GM19025 (cell line): ENCODE measurements around the gene PLXNA4.

Experiments
- ATAC-seq: cut with Tn5 transposase; IDR thresholded peaks from one replicate; pipeline ENCODE4 v1.9.1; 2021; ENCODE audit warnings: mild to moderate bottlenecking, low read depth, moderate library complexity; ENCODE audit not compliant: unreplicated experiment

The PLXNA4 gene

DNA sequence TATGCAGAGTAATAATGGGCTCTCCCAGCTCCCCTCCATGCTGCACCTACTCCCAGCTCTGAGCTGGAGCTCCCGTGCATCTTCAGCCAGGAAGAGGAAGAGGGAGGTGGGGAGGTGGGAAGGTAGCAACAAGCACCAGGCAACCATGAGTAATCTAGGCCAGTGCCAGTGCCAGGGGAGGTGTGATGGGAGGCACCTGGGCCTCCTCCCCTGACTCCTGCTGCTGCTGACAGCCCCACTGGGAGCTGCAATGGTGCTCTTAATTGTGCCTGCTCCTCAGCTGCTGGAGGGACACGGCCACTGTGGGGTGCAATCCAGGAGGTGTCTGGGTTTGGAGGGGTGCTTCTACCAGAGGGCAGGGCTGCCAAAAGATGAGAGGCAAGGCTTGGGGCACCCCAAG is 243.0 kb downstream of the PLXNA4 start:
- ATAC-seq = no peak

DNA sequence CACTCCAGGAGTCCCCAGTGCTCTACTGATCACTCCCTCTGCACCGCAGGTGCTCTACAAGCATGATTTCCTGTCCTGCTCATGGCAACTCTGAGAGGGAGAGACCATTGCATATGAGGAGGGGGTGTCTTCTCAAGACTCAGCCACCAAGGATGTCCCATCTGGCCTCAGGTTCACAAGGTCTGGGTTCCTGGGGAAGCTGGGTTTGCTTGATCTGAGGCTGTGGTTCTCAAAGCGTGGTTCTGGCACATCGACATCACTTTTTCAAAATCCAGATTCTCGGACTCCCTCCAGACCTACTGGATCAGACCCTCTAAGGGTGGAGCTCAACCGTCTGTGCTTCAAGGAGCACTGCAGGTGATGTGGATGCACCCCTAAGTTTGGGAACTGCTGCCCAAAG is 247.5 kb downstream of the PLXNA4 start:
- no peak for ATAC-seq

DNA sequence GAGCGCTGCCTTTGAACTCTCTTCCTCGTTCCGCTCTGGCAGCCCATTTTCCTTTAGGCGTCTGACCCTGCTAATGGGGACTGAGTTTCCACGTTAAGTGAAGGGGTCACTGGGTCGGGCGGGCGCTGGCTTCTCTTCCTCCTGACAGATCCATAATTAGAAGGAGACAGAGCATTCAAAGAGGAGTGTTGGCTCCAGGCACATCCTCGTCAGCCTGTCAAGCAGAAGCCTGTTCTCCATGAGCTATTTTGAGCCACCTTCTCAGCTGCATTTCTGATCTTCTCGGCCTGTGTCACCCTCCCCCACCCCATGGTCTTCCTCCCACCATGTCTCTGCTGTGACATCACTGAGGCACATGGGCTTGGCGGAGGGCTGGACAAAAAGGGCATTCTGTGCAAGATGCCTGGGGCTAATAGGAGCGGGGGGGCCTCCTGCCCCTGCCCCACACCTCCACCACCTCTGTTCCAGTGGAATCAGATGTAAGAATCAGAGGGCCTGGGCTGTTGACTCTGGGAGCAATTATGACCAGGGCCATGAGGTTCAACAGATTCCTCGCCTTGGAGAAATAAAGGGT is 248.1 kb downstream of the PLXNA4 start:
- ATAC-seq = no peak

DNA sequence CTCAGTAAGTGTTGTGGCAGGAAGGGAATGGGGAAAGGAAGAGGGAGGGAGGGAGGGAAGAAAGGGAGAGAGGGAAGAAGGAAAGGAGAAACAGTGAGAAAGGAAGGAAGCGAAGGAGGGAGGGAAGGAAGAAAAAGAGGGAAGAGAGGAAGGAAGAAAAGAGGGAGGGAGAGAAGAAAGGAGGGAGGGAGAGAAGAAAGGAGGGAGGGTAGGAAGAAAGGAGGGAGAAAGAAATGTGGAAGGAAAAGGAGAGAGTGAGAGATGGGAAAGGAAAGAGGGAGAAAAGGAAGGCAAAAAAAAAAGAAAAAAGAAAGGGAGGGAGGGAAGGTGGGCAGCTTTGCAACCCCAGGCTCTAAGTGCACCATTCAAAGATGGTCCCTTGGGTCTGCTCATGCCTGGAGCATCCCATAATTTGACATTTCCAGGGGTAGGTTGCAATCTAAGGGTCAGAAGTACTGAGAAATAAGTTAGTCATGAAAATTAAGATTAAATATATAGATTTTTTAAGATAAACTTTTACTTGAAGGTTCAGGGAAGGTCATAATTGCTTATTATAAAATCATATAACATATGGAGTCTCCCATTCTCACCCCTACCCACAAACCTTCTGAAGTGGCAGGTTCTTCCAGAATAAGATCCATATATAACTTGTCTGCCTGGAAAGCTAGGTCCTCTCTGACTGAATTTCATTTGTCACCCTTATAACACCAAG is 249.2 kb downstream of the PLXNA4 start:
- no peak for ATAC-seq

DNA sequence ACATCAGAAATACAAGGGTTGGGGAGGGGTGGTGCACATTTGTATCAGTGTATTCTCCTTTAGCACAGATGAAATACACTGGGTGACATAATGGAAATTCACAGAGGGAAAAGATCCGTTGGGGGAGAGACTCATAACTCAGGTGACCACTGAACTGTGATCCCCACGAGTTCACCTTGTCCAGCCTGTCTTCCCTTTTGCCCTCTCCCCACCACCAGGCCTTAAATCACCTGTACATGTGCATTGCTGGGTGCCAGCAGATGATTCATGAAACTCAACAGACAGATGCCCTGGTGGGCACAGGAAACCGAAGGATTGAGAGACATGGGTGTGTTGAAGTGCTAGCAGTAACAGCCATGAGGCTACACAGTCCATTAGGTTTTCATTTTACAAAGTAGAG is 253.3 kb downstream of the PLXNA4 start:
- ATAC-seq = no peak

DNA sequence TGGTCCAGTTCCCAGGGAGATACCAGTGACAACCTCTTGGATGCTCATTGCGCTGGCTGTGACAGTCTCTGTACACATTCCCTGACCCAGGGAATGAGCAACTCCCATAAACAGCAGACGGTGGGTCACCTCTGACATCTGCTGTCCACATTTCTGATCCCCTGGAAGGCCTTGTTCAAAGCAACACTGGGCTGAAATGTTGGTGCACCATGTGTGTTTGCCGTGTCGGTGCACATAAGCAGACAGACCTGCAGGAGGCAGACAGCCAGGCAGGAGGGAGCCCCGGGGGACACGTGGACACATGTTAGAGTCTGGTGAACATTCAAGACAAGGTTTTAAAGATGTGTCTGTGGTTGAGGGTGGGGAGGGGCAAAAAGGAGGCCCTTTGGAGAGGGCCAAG is 254.9 kb downstream of the PLXNA4 start:
- no peak for ATAC-seq

DNA sequence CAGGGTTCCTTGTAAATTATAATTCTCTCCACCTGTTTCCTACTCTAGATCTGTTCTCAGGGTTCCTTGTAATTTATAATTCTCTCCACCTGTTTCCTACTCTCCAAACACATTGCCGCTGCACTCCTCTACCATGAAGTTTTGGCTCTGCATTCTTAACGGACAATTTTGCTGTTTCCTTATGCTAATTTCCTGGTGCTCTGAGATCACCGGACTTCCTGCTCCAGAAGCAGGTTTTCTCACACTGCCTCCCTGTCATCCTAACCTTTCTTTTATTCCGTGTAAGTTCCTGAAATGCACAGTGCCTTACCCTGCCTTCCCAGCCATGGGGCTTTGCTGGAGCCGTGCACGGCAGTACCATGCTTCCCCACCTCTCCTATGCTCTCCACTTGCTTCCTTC is 256.8 kb downstream of the PLXNA4 start:
- no peak for ATAC-seq

DNA sequence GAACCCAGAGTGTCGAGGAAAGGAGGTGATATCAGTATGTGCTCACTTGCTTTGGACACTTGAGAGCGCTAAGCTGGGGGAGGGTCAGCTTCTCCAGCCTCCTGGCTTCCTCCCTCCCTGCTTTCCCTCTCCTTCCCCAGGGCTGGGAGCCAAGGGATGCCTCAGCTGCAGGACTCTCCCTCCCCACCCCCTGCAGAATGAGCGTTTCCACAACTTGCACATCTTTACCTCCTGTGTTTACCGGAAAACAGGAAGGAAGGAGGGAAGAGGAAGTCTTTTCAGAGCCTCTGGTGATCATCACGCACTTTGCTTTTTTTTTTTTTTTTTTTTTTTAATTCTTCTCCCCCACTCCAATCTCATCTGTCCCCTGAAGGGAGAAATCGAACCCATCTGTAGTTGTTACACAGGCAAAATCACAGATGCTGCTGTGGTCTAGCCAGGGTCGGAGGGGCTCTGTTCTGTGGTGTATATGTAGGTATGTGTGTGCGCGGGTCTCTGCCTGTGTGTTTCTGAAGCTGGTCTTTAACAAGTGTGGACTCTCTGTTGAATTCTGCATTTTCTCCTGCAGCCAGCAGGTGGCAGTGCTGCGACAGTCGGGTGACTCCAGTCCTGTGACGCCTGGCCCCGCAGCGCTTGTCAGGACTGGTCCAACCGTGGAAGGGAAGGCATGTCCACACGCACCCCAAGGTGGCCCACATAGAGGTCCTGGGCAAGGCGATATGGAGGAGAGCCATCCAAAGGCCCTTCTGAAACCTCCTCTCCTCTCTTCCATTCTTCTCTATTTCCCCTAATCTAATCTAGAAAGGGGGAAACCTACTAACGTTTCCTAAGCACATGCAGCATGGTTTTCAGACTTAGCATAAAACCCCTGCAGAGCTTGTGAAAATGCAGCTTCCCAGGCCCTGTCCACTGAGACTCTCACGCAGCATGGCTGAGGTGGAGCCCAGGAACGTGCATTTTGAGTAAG is 257.6 kb downstream of the PLXNA4 start:
- ATAC-seq = peak; percentile 92

DNA sequence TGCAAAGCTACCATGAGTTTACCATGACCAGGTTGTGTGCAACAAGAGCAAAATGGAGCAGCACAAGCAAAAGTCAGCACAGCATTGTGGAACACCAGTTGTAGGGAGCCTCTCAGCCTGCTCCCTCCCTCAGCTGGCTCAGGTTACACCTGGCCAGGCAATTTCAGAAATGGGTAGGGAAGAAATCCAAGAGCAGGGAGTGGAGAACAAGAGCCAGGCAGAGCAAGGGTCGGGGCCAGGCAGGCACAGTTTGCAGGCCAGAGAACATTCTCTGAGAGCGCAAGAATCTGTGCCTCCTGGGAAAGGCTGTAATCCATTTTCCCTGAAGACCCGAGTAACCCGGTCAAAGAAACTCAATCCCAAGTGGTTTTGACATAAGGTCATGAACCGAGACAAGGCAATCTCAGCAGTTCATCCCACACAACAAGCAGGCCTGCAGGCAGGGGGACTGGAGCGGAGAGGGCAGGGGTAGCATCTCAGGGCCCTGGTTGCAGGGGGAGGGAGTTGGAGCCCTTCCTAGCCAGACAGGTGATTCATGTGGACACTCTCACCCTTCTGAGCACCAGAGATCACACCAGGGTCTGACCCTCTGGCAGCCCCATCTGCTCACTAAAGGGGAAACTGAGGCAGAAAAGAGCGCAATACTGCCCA is 258.4 kb downstream of the PLXNA4 start:
- ATAC-seq = no peak

DNA sequence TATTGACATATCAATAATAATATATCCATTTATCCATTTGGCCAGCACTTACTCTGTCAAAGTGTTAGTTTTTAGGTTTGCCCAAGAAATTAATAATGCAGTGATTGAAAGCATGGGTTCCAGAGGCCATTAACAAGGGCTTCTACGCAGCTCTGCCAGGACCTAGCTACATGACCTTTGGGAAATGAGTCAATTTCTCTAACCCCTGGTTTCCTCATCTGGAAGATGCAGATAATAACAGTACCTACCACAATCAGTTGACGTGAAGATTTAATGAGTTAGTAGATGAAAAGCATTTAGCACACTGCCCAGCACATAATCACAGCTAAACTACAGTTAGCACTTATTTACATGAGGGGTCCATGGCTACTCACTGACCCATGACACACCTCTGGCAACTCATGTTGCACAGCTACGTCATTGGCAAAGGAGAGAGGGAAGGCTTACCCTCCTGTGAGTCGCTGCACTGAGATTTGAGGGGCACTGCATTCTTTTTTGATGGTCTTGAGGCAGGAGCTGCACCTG is 263.7 kb downstream of the PLXNA4 start:
- no peak for ATAC-seq

DNA sequence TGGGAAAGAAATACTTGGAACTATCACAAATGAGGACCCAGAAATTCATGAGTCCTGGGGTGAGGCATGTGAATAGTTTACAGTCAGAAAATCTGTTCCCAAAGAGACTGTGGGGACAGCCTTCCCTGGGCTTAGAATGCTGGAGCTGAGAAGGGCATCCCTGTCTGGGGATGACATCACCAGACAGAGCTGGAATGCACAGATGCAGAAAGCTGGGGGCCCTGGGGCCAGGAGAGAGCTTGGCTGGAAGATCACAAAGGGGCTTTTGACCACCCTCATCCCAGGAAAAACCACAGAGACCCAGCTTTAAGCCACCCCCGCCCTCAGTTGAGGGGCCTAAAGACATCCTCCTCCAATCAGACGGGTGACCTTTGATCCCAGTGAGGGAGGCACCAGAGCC is 264.5 kb downstream of the PLXNA4 start:
- no peak for ATAC-seq

DNA sequence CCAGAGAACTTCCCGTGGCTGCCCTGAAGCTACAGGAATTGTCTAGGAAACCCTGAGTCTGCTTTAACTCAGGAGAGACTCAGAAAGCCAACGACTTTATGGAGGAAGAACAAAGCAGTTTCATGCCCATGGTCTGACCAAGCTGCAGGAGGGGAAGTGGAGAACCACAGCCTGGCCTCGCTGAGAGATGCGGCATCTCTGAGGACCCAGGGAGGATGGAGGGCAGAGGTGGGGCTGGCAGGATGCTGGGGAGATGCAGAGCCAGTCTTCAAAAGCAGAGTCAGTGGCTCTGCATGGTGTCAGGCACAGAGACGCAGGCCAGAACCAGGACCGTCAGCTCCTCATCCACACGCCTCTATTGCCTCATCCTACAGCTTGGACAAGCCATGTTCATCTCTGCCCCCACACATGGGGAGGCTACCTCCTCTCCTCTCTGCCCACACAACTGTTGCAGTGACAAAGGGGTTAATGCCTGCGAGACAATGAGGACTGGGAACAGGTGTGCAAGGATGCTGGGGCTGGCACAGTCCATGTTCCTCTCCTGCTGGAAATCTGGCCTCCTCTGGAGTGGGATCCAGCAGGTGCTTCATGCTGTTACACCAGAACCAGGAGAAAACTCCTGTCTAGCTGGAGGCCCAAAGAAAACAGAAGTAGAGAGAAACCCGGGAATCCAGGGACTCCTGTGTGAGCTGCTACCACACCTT is 267.0 kb downstream of the PLXNA4 start:
- no peak for ATAC-seq

DNA sequence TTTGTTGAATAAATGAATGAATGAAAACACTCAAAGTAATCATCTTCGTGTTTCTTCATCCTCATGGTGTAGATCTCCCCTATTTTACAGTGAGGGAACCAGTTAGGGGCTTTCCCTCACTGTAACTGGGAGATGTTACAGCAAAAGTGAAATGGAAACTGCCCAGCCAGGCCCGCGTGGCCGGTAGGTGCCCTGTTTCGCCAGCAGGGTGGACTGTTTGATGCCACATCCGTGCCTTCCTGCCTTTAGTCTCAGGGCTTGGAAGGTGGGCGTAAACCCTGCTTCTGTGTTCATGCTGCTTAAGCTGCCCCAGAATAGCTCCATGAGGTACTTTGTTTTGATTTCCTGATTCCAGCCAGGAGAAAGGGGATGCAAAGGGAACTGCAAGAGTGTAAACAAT is 268.8 kb downstream of the PLXNA4 start:
- ATAC-seq = no peak

DNA sequence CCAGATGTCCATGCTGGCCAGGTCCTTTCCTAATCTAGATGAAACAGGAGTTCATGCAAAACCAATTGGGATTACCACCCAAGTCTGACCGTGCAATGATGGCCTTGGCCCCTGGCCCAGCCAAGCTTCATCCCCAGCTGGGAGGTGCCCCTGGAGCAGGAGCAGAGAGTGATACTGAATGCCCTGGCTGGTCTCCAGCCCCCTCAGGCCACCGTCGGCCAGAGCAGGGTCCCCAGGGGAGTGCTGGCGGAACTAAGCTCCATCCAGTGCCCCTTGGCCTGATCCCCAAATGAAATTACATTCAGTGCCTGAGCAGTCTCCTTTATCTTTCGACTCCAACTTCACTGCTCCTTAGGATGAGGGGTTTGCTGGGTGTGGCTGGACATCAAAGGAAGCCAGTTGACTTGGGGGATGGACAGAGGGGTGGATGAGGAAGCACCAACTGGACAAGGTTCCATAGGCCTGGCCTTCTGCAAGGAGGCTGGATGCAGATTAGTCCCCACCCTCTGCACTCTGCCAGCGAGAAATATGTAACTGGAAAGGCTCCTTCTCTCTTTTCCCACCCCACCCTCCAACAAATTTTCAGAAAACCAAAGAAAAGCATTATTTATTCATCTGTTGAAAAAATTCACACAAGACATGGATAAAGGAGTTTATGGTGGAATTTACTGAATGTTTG is 275.5 kb downstream of the PLXNA4 start:
- ATAC-seq = no peak

DNA sequence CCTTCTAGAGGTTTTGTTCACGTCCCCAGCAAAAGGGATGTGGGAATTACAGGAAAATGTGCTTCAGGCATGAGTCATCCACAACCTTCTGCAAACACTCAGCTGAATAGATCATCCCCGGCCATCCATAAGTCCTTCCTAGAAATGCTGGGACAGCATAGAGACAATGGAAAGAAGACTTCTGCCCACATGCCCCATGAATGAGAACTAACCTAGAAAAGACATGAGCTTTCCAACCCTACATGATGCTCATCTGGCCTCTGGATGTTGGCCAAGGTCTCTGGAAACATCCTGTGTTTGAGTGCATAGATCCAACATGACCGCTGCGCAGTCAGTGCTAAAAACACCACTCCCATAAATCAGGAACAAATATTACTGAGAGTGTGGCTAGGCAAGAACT is 277.5 kb downstream of the PLXNA4 start:
- ATAC-seq = no peak

DNA sequence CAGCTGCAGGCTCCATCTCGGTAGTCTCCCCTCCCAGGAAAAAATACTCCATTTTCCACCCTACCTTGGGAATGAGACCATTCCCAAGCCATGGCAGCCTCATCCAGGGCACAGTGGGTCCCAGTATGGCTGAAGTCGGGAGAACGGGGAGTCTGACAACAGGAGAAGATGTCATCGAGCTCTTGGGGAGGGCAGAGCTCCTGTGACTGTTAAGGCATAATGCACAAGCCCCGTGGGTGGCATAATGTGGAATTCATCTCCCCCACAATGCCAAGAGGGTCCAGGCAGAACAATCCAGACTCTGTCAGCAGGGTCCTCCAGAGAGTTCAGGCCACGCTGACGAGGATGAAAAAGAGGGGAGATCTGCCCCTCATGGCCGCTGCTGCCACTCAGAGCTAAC is 279.4 kb downstream of the PLXNA4 start:
- no peak for ATAC-seq

DNA sequence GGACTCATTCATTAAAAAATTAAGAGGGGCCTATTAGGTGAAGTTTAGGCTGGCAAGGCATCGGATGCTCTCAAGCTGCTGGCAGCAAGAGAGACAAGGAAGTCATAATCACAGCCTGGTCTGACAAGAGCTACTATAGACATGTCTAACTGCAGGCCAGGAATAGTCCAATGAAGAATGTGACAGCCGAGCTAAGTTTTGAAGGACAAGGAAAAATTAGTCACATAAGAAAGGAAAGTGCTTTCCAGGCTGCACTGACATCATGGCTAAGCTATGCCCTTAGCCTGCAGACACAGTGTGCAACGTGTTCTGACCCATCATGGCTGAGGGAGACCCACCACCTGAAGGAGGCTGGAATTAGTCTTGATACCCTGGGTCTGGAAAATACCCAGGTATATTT is 281.1 kb downstream of the PLXNA4 start:
- ATAC-seq = no peak

DNA sequence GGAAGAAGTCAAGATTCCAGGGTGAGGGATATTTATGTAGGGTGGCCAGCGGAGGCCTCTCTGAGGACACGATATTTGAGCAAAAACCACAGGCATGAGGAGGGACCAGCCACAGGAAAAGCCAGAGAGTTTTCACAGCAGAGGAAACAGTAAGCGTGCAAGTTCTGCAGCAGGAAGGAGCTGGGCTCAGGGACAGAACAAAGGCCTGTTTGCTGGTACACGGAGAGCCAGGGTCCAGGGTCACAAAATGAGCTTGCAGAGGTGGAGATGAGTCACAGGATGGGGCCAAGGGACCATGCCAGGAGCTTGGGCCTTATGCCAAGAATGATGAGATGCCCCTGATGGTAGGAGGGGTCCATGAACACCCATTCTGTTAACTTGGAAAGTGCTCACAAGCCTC is 283.5 kb downstream of the PLXNA4 start:
- no peak for ATAC-seq

DNA sequence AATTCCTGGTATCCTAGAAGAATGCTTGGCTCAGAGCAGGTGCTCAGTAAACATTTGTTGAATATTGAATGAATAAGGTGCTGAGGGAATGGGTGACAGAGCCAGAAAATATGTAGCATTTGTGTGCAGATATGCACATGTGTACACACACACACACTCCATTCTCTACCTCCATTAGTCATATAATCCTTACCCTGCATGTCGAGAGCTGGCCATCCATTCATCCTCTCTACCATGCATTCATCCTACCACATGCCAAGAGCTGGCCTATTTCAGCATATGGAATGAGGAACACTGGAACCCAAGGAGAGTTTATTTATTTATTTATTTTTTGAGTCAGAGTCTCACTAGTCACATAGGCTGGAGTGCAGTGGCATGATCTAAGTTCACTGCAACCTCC is 284.8 kb downstream of the PLXNA4 start:
- ATAC-seq = no peak

DNA sequence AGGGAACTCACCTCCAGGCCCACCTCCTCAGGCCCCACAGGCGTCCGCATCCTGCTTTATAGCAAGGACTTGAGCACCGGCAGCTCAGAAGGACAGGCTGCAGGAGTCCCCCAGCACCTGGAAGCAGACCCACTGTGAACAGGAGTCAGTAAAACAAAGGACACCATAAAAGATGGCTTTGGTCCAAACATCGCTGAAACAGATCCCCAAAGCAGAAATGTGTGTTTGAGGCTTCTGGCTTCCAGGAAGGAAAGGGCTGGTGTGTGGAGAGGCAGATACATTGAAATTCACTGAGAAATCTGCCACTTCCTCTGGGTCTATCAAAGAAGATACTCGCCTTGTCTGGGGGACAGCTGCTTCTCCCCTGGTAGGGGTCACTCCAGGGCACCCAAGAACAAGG is 286.2 kb downstream of the PLXNA4 start:
- ATAC-seq = no peak
